Mammary epithelial cell (primary cell): Measurements from ENCODE around the gene HEYL.

ENCODE experiments used
- EZH2 ChIP-seq: IDR thresholded peaks from 2 replicates; pipeline ENCODE4 v1.6.1; 2012; ENCODE audit warnings: low read length, inconsistent platforms, borderline replicate concordance
- TF ChIP-seq, protein P1 (sequence below), 2 donors: IDR thresholded peaks in 1 of 2; conservative IDR thresholded peaks in 1 of 2; 2 replicates each; pipeline ENCODE4 v1.5.1; 2011 to 2012; ENCODE audit warnings: inconsistent platforms in 2 of 2, low read length in 2 of 2, mild to moderate bottlenecking in 2 of 2, control low read depth in 1 of 2, low read depth in 1 of 2; ENCODE audit not compliant: insufficient read depth in 1 of 2; ENCODE audit errors: extremely low read depth in 1 of 2

DNA sequence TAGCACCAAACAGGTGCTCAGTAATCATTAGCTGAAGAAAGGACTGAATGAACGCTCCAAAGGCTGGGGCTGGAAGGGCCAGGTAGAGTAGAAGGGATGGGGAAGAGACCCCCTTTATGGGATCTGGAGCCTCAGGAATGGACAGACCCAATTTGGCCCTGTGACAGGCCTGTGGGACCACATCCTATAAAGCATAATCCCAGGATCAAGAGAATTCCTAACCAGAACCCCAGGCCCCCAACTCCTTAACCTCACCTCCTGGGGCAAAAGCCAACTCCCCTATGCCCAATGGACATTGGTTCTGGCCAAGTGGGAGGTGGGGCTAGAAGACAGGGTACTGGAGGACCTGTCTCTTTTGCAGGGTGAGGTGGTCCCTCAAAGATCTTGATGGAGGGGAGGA, 42.6 kb upstream of the HEYL start:
- TF ChIP-seq, protein P1, sequence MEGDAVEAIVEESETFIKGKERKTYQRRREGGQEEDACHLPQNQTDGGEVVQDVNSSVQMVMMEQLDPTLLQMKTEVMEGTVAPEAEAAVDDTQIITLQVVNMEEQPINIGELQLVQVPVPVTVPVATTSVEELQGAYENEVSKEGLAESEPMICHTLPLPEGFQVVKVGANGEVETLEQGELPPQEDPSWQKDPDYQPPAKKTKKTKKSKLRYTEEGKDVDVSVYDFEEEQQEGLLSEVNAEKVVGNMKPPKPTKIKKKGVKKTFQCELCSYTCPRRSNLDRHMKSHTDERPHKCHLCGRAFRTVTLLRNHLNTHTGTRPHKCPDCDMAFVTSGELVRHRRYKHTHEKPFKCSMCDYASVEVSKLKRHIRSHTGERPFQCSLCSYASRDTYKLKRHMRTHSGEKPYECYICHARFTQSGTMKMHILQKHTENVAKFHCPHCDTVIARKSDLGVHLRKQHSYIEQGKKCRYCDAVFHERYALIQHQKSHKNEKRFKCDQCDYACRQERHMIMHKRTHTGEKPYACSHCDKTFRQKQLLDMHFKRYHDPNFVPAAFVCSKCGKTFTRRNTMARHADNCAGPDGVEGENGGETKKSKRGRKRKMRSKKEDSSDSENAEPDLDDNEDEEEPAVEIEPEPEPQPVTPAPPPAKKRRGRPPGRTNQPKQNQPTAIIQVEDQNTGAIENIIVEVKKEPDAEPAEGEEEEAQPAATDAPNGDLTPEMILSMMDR (conservative IDR thresholded peaks at IDR 0.05 in 1 of 2, IDR thresholded peaks at IDR 0.05 in 1 of 2; ENCODE audit: extremely low read depth in 1 of 2, insufficient read depth in 1 of 2, low read depth in 1 of 2, low read length in 2 of 2), result no peak
- TF ChIP-seq EZH2, result no peak
